Measurements from ENCODE around the gene MRPL12.

Gene MRPL12

DNA sequence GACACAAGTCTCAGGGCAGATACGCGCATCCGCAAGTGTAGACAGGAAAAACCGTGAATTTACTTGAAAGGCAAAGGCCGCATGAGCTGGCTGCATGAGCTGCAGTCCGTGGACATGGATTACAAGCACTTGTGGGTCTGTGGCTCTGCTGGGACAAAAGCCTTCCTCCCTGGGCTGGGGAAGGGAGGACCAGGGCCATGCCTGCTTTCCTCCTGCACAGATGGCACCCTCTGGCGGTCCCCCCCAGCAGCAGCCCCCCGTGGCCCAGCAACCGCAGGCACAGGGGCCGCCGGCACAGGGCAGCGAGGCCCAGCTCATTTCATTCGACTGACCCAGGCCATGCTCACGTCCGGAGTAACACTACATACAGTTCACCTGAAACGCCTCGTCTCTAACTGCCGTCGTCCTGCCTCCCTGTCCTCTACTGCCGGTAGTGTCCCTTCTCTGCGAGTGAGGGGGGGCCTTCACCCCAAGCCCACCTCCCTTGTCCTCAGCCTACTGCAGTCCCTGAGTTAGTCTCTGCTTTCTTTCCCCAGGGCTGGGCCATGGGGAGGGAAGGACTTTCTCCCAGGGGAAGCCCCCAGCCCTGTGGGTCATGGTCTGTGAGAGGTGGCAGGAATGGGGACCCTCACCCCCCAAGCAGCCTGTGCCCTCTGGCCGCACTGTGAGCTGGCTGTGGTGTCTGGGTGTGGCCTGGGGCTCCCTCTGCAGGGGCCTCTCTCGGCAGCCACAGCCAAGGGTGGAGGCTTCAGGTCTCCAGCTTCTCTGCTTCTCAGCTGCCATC is 1.7 kb upstream of the MRPL12 start:
- no peak for DNase-seq (ENCODE audit: low read depth)

DNA sequence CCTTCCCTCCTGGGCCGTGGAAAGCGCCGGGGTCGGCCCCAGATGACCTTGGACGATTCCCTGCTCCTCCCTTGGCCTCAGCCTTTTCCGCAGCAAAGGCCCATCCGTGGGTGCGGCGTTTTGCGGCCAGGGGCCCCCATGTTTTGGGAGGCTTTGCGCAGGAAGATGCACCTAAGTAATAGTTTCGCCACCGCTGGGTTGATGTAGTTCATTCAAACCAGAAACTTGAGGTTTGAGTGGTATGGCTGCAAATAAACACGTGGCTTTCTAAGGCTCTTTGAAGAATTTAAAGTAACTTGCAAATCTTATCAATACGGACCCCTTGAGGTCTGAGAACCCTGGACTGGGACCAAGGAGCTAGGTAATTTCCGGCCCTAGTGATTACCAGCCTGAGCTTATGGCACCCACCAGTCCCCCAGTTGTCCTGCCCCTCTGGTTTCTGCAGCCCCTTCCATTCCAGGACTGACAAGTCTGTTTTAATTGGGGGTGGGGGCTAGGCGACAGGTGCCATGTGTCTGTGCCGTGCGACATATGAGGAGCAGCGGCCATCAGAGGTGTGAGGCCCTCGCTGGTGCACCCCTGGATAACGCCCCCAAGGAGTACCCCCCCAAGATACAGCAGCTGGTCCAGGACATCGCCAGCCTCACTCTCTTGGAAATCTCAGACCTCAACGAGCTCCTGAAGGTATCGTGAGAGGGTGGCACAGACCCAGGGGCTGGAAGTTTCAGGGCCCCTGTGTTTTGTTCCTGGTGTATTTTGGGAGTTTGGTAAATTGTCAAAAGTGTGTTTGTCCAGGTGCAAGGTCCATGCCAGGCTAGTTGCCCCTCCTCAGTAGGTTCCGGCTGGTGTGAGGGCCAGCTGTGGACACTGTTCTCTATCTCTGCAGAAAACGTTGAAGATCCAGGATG is 834 bp downstream of the MRPL12 start:
- DNase-seq (ENCODE audit: low read depth): no peak

DNA sequence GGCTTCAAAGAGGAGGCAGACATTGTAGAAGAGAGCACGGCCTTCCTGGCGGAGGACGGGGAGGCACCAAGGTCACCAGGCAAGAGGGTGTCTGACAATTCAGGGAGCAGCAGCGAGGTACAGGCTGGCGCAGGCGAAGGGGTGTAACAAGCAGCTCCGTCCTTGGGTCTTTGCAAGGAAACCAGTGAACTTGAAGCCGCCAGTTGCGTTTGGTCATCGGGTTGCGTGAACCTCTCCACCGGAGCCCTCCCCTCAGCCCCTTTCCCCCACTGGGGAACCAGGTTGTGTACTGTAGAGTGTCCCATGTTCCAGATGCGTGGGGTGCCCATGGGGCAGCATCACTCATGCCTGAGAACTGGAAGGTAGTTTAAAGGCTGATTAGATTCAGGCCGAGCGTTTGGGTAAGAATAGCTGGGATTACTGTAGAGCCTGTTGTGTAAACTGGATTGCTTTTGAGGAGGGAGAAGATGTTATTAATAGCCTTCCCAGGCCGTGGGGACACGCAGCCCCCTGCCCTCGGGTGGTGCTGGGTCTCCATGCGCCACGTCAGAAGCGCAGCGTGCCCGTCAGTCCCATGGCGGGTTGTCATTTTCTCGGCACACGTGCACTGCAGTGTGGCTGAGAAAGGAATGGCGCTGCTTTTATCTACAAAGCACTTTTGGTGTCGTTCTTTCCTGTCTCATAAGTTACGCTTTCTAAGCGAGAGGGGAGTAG is 2.5 kb downstream of the MRPL12 start:
- DNase-seq (ENCODE audit: low read depth): no peak

DNA sequence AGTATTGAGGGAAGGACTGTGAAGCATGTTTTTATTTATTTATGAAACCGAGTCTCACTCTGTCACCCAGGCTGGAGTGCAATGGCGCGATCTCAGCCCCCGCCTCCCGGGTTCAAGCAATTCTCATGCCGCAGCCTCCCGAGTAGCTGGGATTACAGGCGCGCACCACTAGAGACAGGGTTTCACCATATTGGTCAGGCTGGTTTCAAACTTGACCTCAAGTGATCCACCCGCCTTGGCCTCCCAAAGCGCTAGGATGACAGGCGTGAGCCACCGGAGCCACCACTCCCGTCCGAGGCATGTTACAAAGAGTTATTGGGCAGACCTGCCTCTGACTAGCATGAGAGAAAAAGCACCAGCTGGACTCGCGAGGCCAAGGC is 3.1 kb downstream of the MRPL12 start:
- DNase-seq (ENCODE audit: low read depth): no peak

DNA sequence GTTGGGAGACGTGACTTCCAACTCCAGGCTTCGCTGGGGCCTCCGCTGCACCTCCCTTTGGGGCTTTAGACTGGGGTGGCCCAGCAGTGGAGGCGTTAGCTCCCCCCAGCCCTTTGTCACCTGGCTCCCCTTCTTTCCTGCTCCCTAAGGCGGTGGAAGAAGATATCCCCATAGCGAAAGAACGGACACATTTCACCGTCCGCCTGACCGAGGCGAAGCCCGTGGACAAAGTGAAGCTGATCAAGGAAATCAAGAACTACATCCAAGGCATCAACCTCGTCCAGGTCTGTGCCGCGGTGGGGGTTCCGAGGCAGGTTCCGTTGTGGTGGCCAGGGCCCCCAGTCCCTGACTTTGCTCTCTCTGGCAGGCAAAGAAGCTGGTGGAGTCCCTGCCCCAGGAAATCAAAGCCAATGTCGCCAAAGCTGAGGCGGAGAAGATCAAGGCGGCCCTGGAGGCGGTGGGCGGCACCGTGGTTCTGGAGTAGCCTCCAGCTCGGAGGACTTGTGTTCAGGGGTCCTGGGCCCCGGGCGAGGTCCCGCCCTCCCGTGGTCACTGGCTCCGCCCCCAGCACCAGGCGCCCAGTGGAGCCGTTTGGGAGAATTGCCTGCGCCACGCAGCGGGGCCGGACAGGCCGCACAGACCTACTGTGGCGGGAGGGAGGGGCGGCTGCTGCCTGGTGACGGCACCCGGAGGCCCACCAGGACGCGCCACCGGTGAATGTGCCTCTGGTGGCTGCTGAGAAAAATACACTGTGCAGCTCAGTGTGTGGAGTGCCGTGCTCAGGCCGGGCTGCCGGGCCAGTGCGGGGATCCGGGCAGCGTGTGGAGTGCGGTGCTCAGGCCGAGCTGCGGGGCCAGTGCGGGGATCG is 3.8 kb downstream of the MRPL12 start:
- no peak for DNase-seq (ENCODE audit: low read depth)

DNA sequence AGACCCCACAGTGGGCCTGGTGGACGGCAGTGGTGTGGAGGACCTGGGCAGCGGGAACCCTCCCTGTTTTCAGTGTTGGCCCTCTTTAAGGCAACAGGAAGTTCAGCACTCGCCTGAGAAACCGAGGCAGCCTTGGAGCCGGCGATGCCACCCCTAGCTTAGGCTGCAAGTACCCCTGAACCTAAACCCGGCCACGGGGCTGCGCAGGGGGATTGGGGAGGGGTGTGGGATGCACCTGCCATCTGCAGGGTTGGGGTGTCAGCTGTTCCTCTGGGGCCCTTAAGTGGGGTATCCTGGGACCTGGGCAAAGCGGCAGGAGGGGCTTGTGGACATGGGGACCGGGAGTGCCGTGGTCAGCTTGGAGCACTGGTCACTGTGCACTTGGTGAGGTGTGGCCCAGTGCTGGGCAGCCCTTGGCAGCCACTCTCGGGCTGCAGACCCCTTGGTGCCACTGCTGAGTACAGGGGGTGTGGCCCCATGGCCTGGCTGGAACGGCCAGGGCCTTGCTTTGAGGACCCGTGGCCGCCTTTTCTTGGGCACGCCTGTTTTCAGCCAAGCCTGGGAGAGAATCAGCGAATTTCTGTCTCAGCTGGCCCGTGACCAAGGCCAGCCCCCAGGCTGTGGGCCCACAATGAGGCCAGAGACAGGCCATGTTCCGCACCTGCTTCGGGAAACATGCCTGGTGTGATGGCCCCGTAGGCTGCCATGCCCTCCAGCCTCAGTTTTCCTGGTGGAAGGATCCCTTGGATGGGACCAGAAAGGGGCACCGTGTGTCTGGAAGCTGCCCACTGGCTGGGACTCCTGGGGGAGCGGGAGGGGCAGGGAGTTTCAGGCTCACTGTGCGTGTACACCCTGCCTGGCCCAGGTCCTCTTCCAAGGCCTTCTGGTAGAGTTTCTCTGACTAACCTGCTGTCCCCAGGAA is 4.8 kb downstream of the MRPL12 start:
- DNase-seq (ENCODE audit: low read depth): no peak

DNA sequence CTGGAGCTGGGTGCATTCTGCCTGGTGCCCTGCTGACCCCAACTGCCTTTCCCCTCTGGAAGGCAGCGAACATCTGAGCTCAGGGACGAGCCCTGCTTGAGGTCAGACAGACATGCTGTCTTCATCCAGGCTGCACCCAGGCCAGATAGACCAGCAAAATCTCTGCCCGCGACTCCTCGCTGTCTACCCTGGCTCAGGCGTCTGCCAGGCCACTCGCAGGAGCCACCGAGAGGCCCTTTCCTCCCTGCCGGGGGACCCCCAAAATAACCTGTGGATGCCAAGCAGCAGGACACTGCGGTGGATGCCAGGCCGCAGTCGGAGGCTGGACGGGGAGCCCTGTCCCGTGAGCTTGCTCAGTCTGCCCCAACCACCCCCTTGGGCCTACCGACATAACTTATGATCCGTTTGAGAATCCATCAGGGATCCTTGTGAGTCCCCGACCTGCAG is 5.6 kb downstream of the MRPL12 start:
- DNase-seq (ENCODE audit: low read depth): no peak

DNA sequence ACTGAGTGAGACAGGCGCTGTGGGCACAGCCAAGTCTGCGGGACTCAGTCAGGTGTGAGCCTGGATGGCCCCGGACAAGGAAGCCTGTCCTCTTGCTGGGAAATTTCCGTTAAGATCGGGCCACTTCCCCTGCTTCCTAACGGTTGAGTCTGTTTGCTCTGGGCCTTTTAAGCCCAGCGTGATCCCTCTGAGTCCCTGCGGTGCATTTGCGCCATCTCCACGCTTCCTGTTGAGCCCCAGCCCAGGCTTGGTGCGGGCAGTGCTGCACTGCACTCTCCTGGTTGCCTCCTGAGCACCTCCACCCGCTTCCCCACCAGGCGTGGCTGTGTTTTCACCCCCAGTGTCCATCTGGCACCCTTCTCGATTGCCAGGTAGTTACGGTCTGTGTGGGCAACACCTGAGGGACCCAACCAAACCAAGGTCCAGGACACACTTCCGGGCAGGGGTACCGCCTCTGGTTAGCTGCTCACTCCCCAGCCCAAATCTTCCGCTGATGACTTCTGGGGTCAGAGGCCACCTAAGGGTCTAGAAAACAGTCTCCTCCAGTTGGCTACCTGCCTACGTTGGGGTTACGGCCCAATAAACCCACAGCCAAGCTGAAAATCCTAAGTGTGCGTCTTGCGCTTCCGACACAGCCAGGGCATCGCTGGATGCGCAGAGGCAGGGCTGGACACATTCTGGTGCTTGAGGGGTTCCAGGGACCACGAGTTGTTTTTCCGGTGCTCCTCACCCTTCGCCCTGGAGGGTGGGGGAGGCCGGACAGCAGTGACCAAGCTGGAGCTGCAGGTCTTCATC is 7.5 kb downstream of the MRPL12 start:
- no peak for DNase-seq (ENCODE audit: low read depth)

DNA sequence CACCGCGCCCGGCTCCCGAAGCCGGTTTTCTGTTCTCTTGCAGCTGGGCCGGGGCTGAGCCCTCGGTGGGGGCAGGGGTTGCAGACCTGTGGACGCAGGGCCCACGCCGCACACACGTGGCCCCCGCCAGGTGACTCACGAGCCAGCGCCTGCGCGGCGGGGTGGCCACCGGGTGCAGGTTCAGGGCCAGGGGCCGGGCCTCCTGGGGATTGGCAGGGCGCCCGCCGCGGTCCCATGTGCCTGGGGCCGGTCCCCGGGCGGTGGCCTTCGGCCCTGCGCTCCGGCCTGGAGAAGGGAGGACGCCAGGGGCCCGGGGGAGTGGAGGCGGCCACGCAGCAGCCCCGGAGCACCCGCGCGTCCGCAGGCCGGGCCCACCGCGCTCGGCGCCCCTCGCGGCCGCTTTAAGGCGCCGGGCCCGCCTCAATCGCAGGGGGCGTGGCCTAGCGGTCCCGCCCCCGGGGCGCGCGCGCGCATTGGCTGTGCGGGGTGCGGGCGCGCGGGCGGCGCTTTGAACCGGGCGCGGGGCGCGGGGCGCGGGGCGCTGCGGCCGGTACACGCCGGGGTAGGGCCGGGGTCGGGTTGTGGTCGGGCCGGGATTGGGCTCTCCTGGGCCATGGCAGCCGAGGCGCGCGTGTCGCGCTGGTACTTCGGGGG is 8.8 kb downstream of the MRPL12 start, which contains the start of gene SLC25A10:
Gene SLC25A10 (plus strand): TSS at position 471 of the 654 bp plus-strand sequence. CDS start 143 bp downstream, at position 614.
- peak; percentile 72 for DNase-seq (ENCODE audit: low read depth)

DNA sequence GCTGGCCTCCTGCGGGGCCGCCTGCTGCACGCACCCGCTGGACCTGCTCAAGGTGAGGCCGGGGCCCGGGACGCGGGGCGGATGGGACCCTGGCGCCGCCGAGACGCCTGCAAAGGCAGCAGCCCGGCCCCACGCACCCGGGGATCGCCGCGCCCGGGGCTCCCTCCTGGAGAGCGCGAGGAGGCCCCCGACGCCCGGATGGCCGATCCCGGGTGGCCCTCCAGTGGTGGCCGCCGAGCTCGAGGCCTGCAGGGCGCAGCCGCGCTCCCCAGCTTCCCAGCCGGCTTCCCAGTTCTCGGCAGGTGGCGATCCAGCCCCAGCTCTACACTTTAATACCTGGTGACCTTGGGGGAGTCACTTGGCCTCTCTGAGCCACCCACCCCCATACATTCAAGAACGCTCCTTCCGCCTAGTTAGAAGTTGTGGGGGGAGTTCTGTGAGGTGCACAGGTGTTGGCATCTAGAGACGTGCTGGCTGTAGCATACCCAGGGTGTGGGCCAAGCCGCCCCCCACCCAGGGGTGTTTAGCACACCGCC is 9.4 kb downstream of the MRPL12 start:
- DNase-seq (ENCODE audit: low read depth): no peak

DNA sequence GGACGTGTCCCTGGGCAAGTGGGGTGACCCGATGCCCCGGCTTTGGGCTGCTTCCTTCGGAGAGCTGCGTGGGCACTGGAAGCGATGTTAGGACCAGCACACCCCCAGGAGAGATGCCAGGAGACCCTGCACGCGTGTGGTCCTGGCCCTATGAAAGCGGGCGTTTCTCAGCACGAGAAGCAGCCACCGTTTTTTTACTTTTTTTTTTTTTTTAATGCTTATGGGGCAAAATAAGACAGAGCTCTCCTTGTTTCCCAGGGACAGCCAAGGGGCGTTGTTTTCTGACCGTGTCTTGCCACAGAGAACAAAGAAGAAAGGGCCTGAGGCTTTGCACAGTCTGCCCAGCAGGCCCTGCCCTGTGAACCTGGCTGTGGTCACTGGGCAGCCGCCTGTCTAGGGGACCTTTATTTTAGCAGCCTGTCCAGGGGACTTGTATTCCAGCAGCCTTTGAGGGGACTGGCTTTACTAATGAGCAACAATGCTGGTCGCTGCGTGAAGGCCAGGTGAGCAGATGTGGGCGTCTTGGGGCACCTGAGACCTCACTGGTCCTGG is 9.9 kb downstream of the MRPL12 start:
- DNase-seq (ENCODE audit: low read depth): no peak

DNA sequence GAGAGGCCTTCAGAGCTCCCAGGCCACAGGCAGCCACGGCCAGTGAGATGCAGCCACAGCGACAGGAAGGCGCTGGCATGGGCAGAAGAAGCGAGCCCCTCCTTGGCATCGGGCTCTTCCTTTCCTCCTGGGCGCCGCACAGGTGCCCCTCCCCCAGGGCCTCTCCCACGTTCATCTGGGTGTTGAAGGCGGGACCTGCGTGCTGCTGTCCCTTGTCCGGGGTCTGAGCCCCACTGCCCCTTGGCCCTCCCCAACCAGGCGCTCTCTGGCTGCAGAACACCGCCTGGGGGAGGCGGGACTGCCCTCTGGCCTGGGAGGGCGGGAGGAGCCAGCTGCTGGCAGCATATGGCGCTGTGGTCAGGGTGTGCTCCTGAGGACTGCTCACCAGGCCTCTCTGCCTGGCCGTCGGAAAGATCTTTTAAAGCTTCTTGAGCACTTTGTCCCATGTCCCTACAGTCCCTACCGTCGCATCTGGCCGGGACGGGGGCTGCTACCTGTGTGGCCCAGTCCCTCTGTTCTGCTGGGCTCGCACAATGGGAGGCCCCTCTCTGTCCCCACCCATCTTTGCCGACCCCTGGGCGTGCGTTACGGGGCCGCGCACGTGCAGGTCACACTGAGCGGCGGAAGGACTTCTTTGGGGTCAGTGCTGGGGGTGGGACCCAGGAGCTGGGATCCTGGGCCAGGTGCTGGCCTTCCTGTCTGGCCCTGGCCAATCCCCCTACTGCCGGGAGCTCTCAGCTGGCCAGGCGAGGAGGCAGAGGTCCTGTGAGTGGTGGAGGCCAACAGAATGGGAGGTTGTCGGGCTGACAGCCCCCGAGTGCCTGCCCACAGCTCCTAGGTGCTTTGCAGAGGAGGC is 10.6 kb downstream of the MRPL12 start:
- DNase-seq (ENCODE audit: low read depth): no peak

DNA sequence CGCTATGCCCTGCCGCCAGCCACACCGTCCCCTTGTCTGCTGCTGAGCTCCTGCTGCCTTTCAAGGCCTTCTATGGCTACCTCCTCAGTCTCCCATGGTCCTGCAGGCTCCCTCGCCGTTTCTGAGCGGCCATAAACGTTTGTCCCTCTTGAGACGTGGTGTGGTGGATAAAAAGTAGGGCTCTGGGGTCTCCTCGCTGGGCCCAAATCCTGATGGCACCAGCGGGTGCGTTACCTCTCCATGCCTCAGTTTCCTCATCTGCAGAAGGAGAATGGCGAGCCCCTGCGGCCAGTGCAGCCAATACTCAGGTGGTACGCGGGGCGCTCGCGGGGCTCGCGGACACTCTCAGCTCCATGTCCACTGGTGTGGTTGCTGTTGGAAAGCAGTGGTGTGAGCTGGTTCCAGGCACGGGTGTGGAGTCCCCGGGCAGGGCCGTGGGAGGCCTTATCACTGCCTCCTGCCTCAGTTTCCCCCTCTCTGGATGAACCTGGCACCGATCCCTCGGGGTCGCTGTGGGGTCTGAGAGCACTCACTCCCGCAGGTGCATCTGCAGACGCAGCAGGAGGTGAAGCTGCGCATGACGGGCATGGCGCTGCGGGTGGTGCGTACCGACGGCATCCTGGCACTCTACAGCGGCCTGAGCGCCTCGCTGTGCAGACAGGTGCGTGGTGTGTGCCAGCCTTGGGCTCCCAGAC is 11.4 kb downstream of the MRPL12 start:
- no peak for DNase-seq (ENCODE audit: low read depth)

DNA sequence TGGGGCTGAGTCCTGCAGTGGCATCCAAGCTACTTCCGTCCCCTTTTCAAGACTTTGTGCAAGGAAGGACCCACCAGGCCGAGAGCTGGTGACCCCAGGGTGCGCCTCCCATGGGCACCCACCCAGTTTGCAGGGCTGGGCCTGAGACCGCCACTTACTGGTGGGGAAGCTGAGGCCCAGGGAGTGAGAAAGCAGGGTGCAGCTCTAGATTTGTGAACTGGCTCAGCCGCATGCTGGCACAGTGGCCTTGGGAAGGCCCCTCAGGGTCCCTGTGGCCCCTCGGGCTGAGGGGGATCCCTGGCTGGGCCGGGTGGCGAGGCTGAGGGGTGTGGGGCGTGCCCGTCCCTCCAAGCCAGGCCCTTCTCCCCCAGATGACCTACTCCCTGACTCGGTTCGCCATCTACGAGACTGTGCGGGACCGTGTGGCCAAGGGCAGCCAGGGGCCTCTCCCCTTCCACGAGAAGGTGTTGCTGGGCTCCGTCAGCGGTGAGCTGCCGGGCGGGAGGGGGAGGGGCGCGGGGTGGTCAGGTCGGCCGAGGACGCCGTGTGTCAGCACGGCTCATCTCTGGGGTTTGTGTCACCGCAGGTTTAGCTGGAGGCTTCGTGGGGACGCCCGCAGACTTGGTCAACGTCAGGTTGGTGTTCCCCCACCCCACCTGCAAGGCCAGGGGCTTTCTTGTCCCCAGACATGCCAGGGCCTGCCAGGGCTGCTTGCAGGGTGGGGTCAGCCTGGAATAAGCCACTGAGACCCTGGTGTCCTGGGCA is 12.1 kb downstream of the MRPL12 start:
- no peak for DNase-seq (ENCODE audit: low read depth)

DNA sequence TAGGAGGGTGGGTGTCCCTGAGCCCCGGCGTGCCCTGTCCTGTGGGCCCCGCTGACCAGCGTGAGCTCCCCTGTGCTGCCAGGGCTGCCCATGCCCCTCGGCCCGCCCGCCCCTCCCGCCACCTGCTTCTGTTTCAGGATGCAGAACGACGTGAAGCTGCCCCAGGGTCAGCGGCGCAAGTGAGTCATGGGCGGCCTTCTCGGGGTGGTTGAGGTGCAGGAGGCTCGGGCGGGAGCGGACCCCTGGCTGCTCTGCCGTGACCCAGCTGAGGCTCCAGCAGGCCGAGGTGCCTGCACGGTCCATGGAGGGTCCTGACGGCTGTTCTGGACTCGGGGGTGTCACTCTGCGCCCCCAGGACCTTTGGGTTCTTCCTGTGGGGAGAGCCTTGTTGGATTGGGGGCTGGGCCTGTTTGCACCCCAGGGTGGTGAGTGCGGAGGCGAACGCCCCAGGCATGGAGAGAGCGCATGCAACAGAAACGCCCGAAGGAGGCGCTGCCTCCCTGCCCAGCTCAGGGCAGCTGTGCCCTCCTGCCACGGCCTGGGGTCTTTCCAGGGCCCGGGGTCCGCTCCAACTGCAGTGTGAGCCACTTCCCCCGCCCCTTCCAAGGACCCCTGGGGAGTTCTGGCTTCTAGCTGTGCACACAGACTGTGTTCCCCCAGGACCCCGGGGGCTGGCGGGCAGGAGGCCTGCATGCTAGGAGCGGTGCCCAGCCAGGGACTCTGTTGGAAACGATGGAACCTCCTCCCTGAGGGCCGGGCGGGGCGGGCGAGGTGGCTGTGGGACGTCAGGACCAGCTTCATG is 12.9 kb downstream of the MRPL12 start:
- no peak for DNase-seq (ENCODE audit: low read depth)

Data from activated T-cell treated with anti-CD3 and anti-CD28 coated beads for 1 hour (primary cell).